GM12891 (cell line): ENCODE results near the gene NHSL1.

ENCODE experiments used
- PAX5 ChIP-seq: IDR thresholded peaks from 2 replicates; pipeline ENCODE4 v1.6.1; 2011; ENCODE audit warnings: low read length, moderate library complexity, mild to moderate bottlenecking; ENCODE audit not compliant: insufficient read depth, severe bottlenecking
- POLR2A ChIP-seq: IDR thresholded peaks from 2 replicates; pipeline ENCODE4 v1.6.1; 2011; ENCODE audit warnings: low read depth, low read length, control low read depth
- POLR2AphosphoS5 ChIP-seq: IDR thresholded peaks from 2 replicates; pipeline ENCODE4 v1.6.1; 2011; ENCODE audit warnings: low read depth, low read length, control low read depth
- POU2F2 ChIP-seq: IDR thresholded peaks from 2 replicates; pipeline ENCODE4 v1.6.1; 2011; ENCODE audit warnings: low read depth, mild to moderate bottlenecking, control low read depth, low read length, moderate library complexity
- SPI1 ChIP-seq: IDR thresholded peaks from 2 replicates; pipeline ENCODE4 v1.6.1; 2011; ENCODE audit warnings: low read depth, low read length, control low read depth
- TAF1 ChIP-seq: IDR thresholded peaks from 2 replicates; pipeline ENCODE4 v1.6.1; 2011; ENCODE audit warnings: low read depth, low read length, control low read depth

GRCh38 chr6:138434925-138435324 is 64.4 kb downstream of the NHSL1 start:
- TF ChIP-seq POLR2A (no peak), TAF1 (no peak), PAX5 (no peak), POLR2AphosphoS5 (no peak), POU2F2 (no peak), SPI1 (no peak)
